Measurements from ENCODE around the gene WHRN. TPM values are rescaled to one million over a fixed set of nuclear protein-coding genes. Genes with fewer than 3 reads are reported as not detected.
A peak's percentile ranks its signal among the peaks of the same experiment; 100 is the strongest.

WHRN gene
- total RNA-seq, 1 experiment from 2014 or later: 24.3 TPM

- TF ChIP-seq, protein P1, sequence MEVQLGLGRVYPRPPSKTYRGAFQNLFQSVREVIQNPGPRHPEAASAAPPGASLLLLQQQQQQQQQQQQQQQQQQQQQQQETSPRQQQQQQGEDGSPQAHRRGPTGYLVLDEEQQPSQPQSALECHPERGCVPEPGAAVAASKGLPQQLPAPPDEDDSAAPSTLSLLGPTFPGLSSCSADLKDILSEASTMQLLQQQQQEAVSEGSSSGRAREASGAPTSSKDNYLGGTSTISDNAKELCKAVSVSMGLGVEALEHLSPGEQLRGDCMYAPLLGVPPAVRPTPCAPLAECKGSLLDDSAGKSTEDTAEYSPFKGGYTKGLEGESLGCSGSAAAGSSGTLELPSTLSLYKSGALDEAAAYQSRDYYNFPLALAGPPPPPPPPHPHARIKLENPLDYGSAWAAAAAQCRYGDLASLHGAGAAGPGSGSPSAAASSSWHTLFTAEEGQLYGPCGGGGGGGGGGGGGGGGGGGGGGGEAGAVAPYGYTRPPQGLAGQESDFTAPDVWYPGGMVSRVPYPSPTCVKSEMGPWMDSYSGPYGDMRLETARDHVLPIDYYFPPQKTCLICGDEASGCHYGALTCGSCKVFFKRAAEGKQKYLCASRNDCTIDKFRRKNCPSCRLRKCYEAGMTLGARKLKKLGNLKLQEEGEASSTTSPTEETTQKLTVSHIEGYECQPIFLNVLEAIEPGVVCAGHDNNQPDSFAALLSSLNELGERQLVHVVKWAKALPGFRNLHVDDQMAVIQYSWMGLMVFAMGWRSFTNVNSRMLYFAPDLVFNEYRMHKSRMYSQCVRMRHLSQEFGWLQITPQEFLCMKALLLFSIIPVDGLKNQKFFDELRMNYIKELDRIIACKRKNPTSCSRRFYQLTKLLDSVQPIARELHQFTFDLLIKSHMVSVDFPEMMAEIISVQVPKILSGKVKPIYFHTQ (CRISPR knock-in tag; IDR thresholded peaks at IDR 0.05): no peak
- TF ChIP-seq IRF1 (CRISPR knock-in tag; IDR thresholded peaks at IDR 0.05) (no peak), HMGA2 (CRISPR knock-in tag; IDR thresholded peaks at IDR 0.05) (no peak), OVOL2 (CRISPR knock-in tag; IDR thresholded peaks at IDR 0.05; ENCODE audit: borderline replicate concordance) (no peak), TEAD4 (CRISPR knock-in tag; IDR thresholded peaks at IDR 0.05) (no peak)
Observed at GRCh38 chr9:114414346-114414745, 90.9 kb downstream of the WHRN start (continued).

- no peaks in the 10 kb centered on the region for H3K36me3 Mint-ChIP-seq
- CTCF ChIA-PET: interaction anchor here (0.5 to 4.1 kb wide), 6 partner anchors 8 to 331 kb away, joined by 3 to 21 read pairs (median 4); no protein-coding TSS in a partner anchor
- peak; percentile 46 for ATAC-seq
- H3K4me3 Mint-ChIP-seq: no peak overlapping the region
- no peaks in the 10 kb centered on the region for H3K27me3 Mint-ChIP-seq (ENCODE audit: low read depth)
- no peak for TF ChIP-seq FOXP4 (CRISPR knock-in tag; IDR thresholded peaks at IDR 0.05)
- TF ChIP-seq TEAD4 (CRISPR knock-in tag; IDR thresholded peaks at IDR 0.05): no peak
- TF ChIP-seq GABPB1 (CRISPR knock-in tag; IDR thresholded peaks at IDR 0.05): no peak
- TF ChIP-seq SOX15 (CRISPR knock-in tag; IDR thresholded peaks at IDR 0.05): no peak
- TF ChIP-seq E2F1 (CRISPR knock-in tag; IDR thresholded peaks at IDR 0.05): no peak
- TF ChIP-seq, protein P2, sequence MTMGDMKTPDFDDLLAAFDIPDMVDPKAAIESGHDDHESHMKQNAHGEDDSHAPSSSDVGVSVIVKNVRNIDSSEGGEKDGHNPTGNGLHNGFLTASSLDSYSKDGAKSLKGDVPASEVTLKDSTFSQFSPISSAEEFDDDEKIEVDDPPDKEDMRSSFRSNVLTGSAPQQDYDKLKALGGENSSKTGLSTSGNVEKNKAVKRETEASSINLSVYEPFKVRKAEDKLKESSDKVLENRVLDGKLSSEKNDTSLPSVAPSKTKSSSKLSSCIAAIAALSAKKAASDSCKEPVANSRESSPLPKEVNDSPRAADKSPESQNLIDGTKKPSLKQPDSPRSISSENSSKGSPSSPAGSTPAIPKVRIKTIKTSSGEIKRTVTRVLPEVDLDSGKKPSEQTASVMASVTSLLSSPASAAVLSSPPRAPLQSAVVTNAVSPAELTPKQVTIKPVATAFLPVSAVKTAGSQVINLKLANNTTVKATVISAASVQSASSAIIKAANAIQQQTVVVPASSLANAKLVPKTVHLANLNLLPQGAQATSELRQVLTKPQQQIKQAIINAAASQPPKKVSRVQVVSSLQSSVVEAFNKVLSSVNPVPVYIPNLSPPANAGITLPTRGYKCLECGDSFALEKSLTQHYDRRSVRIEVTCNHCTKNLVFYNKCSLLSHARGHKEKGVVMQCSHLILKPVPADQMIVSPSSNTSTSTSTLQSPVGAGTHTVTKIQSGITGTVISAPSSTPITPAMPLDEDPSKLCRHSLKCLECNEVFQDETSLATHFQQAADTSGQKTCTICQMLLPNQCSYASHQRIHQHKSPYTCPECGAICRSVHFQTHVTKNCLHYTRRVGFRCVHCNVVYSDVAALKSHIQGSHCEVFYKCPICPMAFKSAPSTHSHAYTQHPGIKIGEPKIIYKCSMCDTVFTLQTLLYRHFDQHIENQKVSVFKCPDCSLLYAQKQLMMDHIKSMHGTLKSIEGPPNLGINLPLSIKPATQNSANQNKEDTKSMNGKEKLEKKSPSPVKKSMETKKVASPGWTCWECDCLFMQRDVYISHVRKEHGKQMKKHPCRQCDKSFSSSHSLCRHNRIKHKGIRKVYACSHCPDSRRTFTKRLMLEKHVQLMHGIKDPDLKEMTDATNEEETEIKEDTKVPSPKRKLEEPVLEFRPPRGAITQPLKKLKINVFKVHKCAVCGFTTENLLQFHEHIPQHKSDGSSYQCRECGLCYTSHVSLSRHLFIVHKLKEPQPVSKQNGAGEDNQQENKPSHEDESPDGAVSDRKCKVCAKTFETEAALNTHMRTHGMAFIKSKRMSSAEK (CRISPR knock-in tag; IDR thresholded peaks at IDR 0.05; ENCODE audit: borderline replicate concordance): no peak
- TF ChIP-seq KAT7 (CRISPR knock-in tag; IDR thresholded peaks at IDR 0.05; ENCODE audit: borderline replicate concordance): no peak
- peaks cover 27% of the 10 kb centered on the region for H3K4me1 Mint-ChIP-seq
- DNase-seq (ENCODE audit: low spot score): no peak
- POLR2A ChIA-PET: no interaction called here
- no peaks in the 10 kb centered on the region for H3K9me3 Mint-ChIP-seq
- H3K27ac Mint-ChIP-seq: no peak overlapping the region
Observed at GRCh38 chr9:114413861-114414301, 91.4 kb downstream of the WHRN start.
